Activated T-cell treated with anti-CD3 and anti-CD28 coated beads for 4 hours (primary cell): Measurements from ENCODE around the gene SV2C.
"Not testable (repeated sequence)": the region's sequence is repeated elsewhere in the genome, so short reads cannot be mapped to it uniquely, and the experiment has no call there.

Source experiments
- DNase-seq: peaks from one replicate; pipeline ENCODE4 v3.0.0-alpha.2; 2020

Gene SV2C

GRCh38 chr5:76257897-76258296 lies 174.7 kb downstream of the SV2C start:
- no peak for DNase-seq

DNA sequence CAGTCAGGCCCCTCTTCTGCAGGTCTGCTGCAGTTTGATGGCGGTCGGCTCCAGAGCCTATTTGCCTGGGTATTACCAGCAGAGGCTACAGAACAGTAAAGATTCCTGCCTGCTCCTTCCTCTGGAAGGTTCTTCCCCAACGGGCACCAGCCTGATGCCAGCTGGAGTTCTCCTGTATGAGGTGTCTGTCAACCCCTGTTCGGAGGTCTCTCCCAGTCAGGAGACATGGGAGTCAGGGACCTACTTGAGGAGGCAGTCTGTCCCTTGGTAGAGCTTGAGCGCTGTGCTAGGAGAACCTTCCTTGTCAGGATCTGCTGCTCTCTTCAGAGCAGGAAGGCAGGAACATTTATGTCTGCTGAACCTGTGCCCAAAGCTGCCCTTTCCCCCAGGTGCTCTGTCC lies 181.5 kb downstream of the SV2C start:
- no peak for DNase-seq

DNA sequence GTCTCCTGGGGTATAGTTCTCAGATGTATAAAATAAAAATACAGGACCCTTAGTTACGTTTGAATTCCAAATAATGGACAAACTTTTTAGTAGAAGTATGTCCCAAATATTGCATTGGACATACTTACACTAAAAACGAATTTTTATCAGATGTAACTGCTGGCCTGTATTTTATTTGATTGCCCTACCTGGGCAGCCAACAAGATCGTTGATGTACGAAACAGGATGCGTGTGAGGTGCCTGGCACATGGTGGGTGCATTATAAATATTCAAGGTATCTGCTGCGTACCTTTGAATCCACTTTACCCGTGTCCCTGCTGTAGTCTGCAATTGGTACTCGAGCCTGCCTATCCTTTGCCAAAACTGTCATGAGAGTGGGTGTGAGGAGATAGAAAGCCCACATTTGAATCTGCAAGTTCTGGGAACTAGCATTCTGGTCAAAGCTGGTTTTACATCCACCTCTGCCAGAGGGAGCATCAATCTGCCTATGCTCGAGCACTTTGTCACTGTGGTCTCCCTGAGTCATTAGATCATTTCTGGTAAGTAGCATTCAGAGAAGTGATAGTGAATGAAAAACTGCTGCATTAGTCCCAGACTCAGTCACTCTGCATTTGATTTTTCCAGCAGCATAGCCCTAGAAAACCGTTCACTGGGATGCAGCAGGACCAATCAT lies 186.2 kb downstream of the SV2C start:
- DNase-seq = no peak

GRCh38 chr5:76269932-76270610 lies 186.9 kb downstream of the SV2C start:
- no peak for DNase-seq

DNA sequence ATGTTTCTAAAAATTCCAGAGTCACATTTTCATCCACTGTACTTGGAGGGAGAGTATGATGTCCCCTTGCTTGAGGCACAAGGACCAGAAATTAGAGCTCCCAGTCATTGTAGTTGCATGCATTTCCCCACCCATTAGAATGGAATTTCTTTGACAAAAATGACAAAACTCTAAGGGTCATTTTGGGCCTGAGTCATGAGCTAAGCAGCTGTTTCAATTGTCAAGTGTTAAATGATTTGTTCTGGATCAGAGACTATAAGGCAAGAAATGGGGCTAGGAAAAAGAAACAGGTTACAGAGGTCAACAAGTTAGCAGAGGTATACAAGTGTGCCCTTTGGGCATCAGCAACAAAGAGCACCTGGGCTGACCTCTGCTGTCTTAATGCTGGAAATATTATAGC lies 188.7 kb downstream of the SV2C start:
- DNase-seq = no peak

GRCh38 chr5:76273206-76273885 lies 190.2 kb downstream of the SV2C start:
- DNase-seq = no peak

- DNase-seq = no peak
Observed at GRCh38 chr5:76274571-76274970, 191.4 kb downstream of the SV2C start.

DNA sequence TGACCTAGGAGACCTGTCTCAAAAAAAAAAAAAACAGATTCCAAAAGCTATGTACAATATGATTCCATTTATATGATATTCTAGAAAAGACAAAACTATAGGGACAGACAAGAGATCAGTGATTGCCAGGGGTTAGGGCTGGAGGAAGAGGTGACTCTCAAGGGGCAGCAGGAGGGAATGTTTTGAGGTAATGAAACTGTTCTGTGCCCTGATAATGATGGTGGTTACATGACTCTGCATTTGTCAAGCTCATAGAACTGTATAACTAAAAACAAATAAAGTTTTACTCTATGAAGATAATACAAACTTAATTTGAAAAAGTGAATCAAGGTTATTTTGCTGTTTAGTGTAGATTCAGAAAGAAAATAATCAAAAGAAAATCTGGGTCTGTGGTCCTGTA lies 194.6 kb downstream of the SV2C start:
- no peak for DNase-seq

DNA sequence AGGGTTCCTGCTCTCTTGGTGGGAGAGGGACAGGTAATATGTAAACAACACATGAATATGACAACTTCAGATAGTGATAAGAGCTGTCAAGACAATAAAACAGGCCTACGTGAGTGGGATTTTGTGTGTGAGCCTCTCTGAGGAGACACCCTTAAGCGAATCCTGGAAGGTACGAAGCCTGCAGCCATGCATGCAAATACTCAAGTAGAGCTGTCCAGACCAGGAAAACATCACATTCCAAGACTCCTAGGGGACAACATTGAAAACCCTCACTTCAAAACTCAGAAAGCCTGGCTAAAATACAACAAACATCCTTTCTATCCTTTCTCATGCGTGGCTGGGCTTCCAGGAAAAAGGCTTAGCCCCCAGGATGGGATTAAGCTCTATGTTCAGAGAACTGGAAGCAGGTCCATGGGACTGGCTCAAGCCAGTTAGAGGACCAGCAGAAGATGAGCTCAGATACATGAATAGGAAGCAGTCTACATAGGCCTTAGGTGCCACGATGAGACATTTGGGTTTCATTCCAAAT lies 195.1 kb downstream of the SV2C start:
- no peak for DNase-seq

DNA sequence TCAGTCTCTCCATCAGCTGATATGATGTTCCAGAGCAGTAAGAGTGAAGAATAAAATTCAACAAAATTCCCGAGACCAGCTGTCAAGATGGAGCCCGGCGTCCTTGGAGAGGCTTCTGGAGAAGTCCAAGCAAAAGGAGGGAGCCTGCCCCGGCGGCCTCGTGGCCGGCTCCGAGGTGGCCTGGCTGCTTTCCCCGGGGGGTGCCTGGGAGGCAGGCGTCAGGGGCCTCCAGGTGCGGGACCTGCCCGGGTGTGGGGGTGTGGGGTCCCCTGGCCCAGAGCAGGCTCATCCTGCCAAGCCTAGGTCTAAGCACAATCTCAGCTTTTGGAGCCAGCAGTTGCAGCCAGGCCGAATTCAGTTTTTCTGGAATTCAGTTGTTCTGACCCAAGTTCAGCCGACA lies 197.3 kb downstream of the SV2C start:
- DNase-seq = no peak

- no peak for DNase-seq
Observed at GRCh38 chr5:76283670-76284069, 200.5 kb downstream of the SV2C start.

DNA sequence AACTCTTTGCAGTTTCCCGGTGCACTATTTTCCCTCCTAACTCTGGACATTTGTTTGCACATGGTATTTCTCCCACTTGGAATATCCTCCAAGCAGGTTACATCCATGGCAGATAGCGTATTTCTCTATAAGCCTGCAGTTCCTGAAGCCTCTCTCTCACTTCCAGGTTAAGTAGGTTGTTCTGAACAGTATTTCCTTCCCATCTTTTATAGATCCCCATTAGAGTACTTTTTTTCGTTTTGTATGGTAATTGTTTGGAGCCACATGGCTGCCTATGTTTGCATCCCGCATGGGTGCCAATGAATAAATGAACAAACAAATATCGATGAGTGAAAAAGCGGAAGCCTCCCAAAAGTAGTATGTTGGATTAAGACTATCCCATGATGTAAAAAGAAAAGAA lies 206.5 kb downstream of the SV2C start:
- no peak for DNase-seq

DNA sequence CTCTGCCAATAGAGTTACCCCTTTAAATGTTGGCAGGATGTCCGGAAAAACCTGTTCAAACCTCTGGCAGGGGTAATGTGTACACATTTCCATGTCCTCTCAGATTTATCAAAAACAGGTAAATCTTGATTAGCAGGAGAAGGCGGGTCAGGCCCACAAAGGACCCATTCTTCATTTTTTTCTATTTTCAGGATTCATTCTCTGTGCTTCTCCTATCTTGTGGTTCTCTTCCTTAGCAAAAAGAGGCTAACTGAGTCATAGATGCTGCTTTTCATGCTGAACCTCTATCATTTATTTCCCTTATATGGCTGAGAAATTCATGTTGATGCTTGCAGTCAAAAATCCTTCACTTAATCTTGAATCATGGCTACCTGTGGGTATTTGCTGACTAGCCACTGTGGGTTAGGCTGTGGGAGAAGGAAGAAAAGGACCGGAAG lies 207.2 kb downstream of the SV2C start:
- DNase-seq = no peak

GRCh38 chr5:76291305-76292077 lies 208.3 kb downstream of the SV2C start:
- no peak for DNase-seq

DNA sequence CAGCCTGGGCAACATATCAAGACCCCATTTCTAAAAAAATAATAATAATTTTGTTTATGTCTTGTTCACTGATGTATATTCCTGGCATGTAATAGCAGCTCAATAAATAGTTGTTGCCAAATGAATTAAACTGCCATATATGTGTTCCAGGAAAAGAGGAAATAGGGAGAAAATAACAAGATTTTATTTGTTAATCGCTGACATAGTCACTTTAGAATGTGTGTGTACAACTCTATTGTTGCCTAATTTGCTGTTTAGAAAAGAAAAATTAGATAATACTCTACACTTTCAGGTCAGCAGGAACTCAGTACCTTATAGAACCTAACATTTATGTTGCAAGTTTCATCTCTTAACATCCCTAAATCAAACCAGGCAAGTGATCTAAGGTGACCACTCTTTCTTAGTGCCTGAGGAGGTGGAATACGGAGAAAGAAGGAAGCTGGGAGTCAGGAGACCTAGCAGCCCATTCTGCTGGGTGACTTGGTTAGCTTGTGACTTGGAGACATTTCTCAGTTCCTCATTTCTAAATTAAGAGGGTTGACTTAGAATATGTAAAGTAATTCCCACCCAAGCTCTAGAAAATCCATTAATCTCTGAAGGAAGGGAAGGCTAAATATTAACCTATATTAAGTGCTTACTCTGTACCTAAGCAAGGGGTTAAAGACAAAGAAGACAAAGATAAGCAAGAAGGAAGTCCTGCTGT lies 209.6 kb downstream of the SV2C start:
- DNase-seq = no peak

DNA sequence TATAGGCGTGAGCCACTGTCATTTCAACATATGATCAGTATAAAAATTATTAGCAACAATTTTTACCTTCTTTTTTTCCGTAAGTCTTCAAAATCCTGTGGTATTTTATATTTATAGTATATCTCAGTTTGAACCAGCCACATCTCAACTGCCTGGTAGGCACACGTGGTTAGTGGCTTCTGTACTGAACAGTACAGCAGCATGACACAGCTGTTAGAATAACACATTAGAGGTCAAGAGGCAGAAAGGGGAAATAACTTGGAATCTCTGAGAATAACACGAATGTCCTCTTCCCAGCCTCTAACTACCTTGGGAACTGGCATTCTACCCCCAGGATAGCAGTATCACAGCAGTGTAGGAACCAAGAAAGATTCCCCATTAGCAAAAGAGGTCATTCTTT lies 211.4 kb downstream of the SV2C start:
- no peak for DNase-seq

GRCh38 chr5:76298852-76299251 lies 215.7 kb downstream of the SV2C start:
- no peak for DNase-seq

DNA sequence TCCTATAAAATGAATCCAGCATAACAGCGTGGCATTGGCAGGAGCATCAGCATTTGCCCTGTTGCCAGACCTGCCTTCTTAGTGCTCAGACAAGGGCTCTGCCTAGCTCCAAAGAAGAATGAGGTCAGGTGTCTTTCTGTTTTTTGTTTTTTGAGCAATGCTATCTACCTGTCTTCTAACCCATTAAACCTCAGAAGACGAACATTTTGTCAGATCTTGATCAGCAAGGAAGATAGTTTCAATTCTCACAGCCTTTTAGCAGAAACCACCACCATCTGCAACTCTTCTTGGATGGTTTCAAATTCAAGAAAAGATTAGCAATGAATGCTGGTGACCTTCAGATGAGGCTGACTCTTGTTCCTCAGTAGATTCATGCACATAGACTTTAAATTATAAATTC lies 216.4 kb downstream of the SV2C start:
- DNase-seq = no peak

DNA sequence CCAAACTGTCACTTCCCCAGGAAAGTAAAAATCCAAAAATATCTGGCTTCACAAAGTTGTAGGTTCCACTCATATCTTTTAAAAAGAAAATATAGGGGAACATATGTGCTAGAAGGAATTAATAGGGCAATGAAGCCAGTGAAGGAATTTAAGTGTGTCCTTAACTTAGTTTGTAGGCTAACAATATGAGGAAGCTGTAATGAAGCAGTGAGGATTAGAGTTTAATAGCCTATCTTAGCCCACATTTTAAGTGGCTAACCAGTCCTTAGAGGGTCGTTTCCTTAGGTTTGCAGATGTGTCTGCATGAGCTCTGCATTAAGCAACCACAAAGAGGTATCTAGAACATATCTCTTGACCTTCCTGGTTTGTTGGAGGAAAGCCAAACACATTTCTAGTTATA lies 218.7 kb downstream of the SV2C start:
- not testable (repeated sequence) for DNase-seq

GRCh38 chr5:76302661-76303060 lies 219.5 kb downstream of the SV2C start:
- not testable (repeated sequence) for DNase-seq

- no peak for DNase-seq
Observed at GRCh38 chr5:76303921-76304320, 220.7 kb downstream of the SV2C start.

GRCh38 chr5:76305269-76305668 lies 222.1 kb downstream of the SV2C start:
- DNase-seq = no peak

DNA sequence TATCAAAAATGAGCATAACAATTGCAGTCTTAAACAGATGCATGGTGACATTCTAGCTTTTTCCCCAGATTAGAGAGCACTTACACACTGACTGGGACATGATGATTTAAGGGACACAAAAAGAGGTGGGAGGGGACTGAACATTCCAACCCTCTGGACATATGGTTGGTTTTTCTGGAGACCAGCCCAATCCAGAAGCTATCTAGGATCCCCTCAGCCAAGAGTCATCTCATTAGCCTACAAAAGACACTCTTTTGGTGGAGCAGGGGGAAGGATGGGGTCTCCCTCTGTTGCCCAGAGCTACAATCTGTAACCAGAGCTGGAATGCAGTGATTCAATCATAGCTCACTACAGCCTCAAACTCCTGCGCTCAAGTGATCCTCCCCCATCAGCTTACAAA lies 222.6 kb downstream of the SV2C start:
- no peak for DNase-seq
